Dendritic cell treated with granulocyte-macrophage colony-stimulating factor and Interleukin-4, amounts not matched to agents 40 ng/mL and 50 ng/mL, for 4 days (primary cell): ENCODE results near the gene MT1X.

Source experiments
- H3K27ac Mint-ChIP-seq: one replicate; pipeline ENCODE4 v1.8.0; 2022; ENCODE audit warnings: mild to moderate bottlenecking, mixed read lengths
- H3K27me3 Mint-ChIP-seq: one replicate; pipeline ENCODE4 v1.8.0; 2022; ENCODE audit warnings: mild to moderate bottlenecking, mixed read lengths
- H3K36me3 Mint-ChIP-seq: one replicate; pipeline ENCODE4 v1.8.0; 2022; ENCODE audit warnings: low read depth, mixed read lengths
- H3K4me1 Mint-ChIP-seq: one replicate; pipeline ENCODE4 v1.8.0; 2022; ENCODE audit warnings: low read depth, mixed read lengths
- H3K4me3 Mint-ChIP-seq: one replicate; pipeline ENCODE4 v1.8.0; 2022; ENCODE audit warnings: mild to moderate bottlenecking, moderate library complexity, mixed read lengths
- H3K9me3 Mint-ChIP-seq: one replicate; pipeline ENCODE4 v1.8.0; 2022; ENCODE audit warnings: mixed read lengths
- intact Hi-C: fragments of 100-400 bp; cut with micrococcal nuclease; formaldehyde crosslinking; loops from one replicate; pipeline ENCODE4 v1.15.0; 2022

The MT1X gene

GRCh38 chr16:56679078-56679730, 3.1 kb upstream of the MT1X start:
- intact Hi-C loops = no loop called here

DNA sequence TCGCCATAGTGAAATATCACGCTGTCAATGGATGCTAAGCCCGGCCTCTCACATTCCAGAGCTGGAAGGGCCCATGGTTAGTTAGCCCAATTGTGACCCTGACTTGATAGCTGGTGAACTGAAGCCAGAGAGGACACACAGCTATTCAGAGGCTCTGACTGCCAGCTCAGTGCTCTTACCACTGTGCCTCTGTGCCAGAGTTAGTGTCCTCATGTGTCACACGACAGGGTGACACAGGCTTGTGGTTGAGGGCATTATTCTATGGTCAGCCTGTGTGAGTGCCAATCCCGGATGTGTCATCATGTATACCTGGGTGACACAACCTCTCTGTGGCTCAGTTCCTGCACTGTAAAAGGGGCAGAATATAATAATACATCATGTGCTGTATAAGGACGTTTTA, 2.5 kb upstream of the MT1X start:
- peaks cover 44% of the 10 kb centered on the region for H3K27me3 Mint-ChIP-seq
- H3K4me3 Mint-ChIP-seq = no peak overlapping the region
- H3K36me3 Mint-ChIP-seq = no peaks in the 10 kb centered on the region
- intact Hi-C loops = no loop called here
- H3K9me3 Mint-ChIP-seq = no peaks in the 10 kb centered on the region
- H3K4me1 Mint-ChIP-seq = peaks cover 44% of the 10 kb centered on the region
- no peak overlapping the region for H3K27ac Mint-ChIP-seq

More at GRCh38 chr16:56679078-56679730, 3.1 kb upstream of the MT1X start:
- no peak overlapping the region for H3K4me3 Mint-ChIP-seq
- H3K9me3 Mint-ChIP-seq = no peaks in the 10 kb centered on the region
- H3K27ac Mint-ChIP-seq = no peak overlapping the region
- peaks cover 49% of the 10 kb centered on the region for H3K27me3 Mint-ChIP-seq
- H3K36me3 Mint-ChIP-seq = no peaks in the 10 kb centered on the region
- peaks cover 46% of the 10 kb centered on the region for H3K4me1 Mint-ChIP-seq

DNA sequence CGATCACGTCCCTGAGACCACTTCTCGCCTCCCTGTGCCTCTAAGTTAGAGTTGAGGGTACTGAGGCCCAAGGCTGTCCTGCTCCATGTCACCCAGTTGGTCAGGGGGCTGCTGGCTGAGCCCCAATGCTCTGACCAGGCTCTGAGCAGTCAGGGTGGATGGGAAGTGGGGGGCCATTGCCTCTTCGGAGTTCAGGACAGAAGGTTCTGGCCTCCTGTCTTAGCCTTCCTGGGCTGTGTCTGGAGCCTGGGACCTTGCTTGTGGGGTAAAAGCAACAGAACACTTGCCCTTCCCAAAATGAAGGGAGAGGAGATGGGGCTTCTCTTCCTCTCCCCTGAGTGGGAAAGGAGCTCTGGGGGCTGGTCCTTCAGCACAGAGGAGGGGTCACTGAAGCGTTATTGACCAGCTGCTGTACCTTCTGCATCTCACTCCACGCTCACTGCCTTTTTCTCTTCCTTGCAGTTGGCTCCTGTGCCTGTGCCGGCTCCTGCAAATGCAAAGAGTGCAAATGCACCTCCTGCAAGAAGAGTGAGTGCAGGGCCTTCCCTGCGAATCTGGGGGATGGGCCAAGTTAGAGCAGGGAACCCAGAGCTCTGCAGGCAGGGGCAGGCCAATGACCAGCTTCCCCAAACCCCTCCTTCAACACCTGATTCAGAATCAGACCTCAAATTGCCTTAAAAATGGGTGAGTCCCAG, 580 bp downstream of the MT1X start:
- intact Hi-C loops = no loop called here
- H3K4me1 Mint-ChIP-seq = peaks cover 27% of the 10 kb centered on the region
- peak overlapping the region; percentile 89 for H3K27ac Mint-ChIP-seq
- peaks cover 13% of the 10 kb centered on the region for H3K9me3 Mint-ChIP-seq
- H3K4me3 Mint-ChIP-seq = peak overlapping the region; percentile 87
- H3K36me3 Mint-ChIP-seq = peaks cover 9% of the 10 kb centered on the region
- H3K27me3 Mint-ChIP-seq = peaks cover 22% of the 10 kb centered on the region

DNA sequence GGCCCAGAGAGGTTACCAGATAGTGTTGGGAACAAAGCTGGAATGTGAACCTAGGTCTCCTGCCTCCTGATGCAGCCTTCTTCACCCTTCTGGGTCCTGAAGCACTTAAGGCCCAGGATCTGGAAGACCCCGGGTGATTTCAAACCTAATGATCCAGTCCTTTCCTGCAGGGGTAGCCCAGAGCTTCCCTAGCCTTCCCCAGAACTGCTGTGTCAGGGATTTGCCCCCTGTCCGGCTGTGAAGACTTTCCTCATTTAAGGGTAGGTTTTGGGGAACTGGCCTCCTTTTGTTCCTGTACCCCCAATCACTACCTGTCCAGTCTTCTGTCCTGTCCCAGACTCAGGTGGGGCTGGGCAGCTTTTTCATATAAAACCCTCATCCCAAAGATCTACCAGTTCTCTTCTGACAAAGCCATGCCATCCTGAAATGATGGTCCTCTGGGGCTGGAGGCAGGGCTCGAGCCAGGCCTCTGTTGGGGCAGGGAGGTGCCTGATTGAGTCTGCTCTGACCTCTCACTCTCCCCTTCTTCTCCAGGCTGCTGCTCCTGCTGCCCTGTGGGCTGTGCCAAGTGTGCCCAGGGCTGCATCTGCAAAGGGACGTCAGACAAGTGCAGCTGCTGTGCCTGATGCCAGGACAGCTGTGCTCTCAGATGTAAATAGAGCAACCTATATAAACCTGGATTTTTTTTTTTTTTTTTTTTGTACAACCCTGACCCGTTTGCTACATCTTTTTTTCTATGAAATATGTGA, 1.3 kb downstream of the MT1X start:
- H3K4me1 Mint-ChIP-seq = peaks cover 27% of the 10 kb centered on the region
- peaks cover 18% of the 10 kb centered on the region for H3K27me3 Mint-ChIP-seq
- H3K36me3 Mint-ChIP-seq = peaks cover 9% of the 10 kb centered on the region
- intact Hi-C loops = no loop called here
- peak overlapping the region; percentile 87 for H3K4me3 Mint-ChIP-seq
- peaks cover 13% of the 10 kb centered on the region for H3K9me3 Mint-ChIP-seq
- H3K27ac Mint-ChIP-seq = peak overlapping the region; percentile 89

- intact Hi-C loops = no loop called here
- Mint-ChIP-seq H3K27ac (no peak overlapping the region), H3K9me3 (peaks cover 13% of the 10 kb centered on the region), H3K27me3 (peaks cover 16% of the 10 kb centered on the region), H3K36me3 (peaks cover 9% of the 10 kb centered on the region), H3K4me1 (peaks cover 27% of the 10 kb centered on the region), H3K4me3 (no peak overlapping the region)
Measured at GRCh38 chr16:56684256-56684925, 2.1 kb downstream of the MT1X start.

DNA sequence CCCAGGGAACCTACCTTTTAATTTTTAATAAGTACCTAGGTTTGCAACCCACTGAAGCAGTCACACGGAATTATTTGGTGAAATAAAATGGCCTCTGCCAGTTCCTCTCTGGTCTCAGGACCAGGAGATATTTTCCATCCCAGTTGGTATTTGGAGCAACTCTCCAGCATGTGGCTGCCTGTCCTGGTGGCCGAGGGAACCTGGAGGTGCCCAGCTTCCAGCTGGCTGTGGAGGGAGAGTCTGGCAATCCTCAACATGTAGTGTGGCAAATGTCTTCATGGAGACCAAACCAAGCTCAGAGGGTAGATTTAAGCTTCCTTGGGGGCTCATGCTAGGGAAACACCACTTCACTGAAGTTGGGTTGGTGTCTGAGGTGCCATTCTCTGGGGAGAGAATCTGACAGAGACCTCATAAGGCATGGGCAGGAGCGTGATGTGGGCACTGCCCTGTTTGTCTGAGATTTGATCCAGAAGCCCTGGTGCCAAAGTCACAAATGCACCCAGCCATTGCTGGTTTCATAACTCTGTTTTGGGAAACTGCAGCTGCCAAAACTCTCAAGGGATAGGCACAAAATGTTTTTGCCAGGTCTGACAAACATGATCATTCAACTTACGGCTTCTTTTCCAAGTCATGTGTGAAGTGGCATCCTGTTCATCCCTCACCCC, 2.8 kb downstream of the MT1X start:
- no peak overlapping the region for H3K27ac Mint-ChIP-seq
- peaks cover 9% of the 10 kb centered on the region for H3K36me3 Mint-ChIP-seq
- no peak overlapping the region for H3K4me3 Mint-ChIP-seq
- intact Hi-C loops = no loop called here
- peaks cover 27% of the 10 kb centered on the region for H3K4me1 Mint-ChIP-seq
- H3K27me3 Mint-ChIP-seq = peaks cover 19% of the 10 kb centered on the region
- peaks cover 13% of the 10 kb centered on the region for H3K9me3 Mint-ChIP-seq

DNA sequence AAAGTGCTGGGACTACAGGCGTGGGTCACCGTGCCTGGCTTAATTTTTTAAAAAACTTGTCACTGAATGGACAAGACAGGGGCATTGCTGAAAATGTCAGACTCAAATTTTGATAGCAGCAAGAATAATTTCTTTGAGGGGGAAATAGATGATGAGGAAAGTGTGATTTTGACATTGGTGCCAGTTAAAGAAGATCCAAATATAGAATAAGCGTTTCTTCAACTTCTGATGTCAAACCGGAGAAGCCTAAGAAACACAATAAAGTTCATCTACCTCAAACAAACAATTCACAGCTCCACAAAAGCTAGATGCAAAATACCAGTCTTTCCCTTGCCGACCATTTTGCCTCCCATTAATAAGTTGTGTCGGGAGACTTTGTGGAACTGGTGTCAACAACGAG, 4.5 kb downstream of the MT1X start:
- Mint-ChIP-seq H3K36me3 (peaks cover 9% of the 10 kb centered on the region), H3K27me3 (peaks cover 22% of the 10 kb centered on the region), H3K9me3 (peaks cover 13% of the 10 kb centered on the region), H3K4me3 (no peak overlapping the region), H3K4me1 (peaks cover 22% of the 10 kb centered on the region), H3K27ac (no peak overlapping the region)
- intact Hi-C loops = no loop called here

- peaks cover 2% of the 10 kb centered on the region for H3K4me1 Mint-ChIP-seq
- H3K36me3 Mint-ChIP-seq = peaks cover 9% of the 10 kb centered on the region
- intact Hi-C loops = no loop called here
- peaks cover 22% of the 10 kb centered on the region for H3K27me3 Mint-ChIP-seq
- H3K9me3 Mint-ChIP-seq = peaks cover 13% of the 10 kb centered on the region
- H3K4me3 Mint-ChIP-seq = no peak overlapping the region
- H3K27ac Mint-ChIP-seq = no peak overlapping the region
Measured at GRCh38 chr16:56688762-56689161, 6.5 kb downstream of the MT1X start.

- Mint-ChIP-seq H3K27ac (no peak overlapping the region), H3K27me3 (peaks cover 22% of the 10 kb centered on the region), H3K9me3 (peaks cover 13% of the 10 kb centered on the region), H3K36me3 (peaks cover 9% of the 10 kb centered on the region), H3K4me1 (no peaks in the 10 kb centered on the region), H3K4me3 (no peak overlapping the region)
- intact Hi-C loops = no loop called here
Measured at GRCh38 chr16:56689171-56689570, 6.9 kb downstream of the MT1X start.

GRCh38 chr16:56690420-56691122, 8.3 kb downstream of the MT1X start:
- intact Hi-C loops = no loop called here
- peaks cover 9% of the 10 kb centered on the region for H3K36me3 Mint-ChIP-seq
- no peak overlapping the region for H3K27ac Mint-ChIP-seq
- H3K27me3 Mint-ChIP-seq = peaks cover 22% of the 10 kb centered on the region
- no peak overlapping the region for H3K4me3 Mint-ChIP-seq
- peaks cover 13% of the 10 kb centered on the region for H3K9me3 Mint-ChIP-seq
- H3K4me1 Mint-ChIP-seq = no peaks in the 10 kb centered on the region

GRCh38 chr16:56691885-56692284, 9.6 kb downstream of the MT1X start:
- Mint-ChIP-seq H3K4me3 (no peak overlapping the region), H3K36me3 (no peaks in the 10 kb centered on the region), H3K27me3 (peaks cover 15% of the 10 kb centered on the region), H3K27ac (no peak overlapping the region), H3K4me1 (no peaks in the 10 kb centered on the region), H3K9me3 (peaks cover 2% of the 10 kb centered on the region)
- intact Hi-C loops = no loop called here

GRCh38 chr16:56695246-56695645, 13.0 kb downstream of the MT1X start:
- Mint-ChIP-seq H3K9me3 (no peaks in the 10 kb centered on the region), H3K27ac (no peak overlapping the region), H3K36me3 (no peaks in the 10 kb centered on the region), H3K4me1 (no peaks in the 10 kb centered on the region), H3K4me3 (no peak overlapping the region), H3K27me3 (peaks cover 11% of the 10 kb centered on the region)
- intact Hi-C loops = no loop called here
